ENCODE measurements around the gene YPEL4.

Gene YPEL4

DNA sequence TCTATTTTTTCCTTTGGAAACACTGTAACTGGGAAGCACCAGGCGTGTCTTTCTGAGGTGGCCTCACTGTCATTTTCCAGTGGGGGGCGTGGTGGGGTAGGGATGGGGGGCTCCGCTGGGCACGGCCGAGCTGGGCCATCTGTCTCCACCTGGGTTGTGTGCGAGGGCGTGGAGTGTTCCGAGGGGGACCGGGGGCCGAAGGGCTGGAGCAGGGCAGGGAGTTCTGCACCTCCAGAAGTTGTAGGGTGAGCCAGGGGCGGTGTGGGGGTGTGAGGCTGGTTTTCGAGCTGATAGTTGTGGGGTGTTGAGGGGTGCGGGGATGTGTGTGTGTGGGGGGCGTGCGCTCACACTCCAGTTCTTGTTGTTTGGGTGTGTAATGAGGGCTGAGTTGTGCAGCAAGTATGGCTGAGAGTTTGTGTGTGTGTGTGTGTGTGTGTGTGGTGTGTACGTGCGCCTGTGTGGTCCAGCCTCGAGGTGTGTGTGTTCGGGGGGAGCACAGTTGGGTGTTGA lies 10.8 kb downstream of the YPEL4 start:
- H3K4me2 ChIP-seq (ENCODE audit: low read length): no peak overlapping the region
- H3F3A ChIP-seq (ENCODE audit: control insufficient read depth, insufficient read depth): no peaks in the 10 kb centered on the region
- no peaks in the 10 kb centered on the region for H3K79me2 ChIP-seq (ENCODE audit: control insufficient read depth, low read length)
- no peaks in the 10 kb centered on the region for H4K20me1 ChIP-seq (ENCODE audit: control insufficient read depth, insufficient read depth, low read depth, low read length)
- no peaks in the 10 kb centered on the region for H3K36me3 ChIP-seq (ENCODE audit: control insufficient read depth, low read length)
- TF ChIP-seq, protein P1, sequence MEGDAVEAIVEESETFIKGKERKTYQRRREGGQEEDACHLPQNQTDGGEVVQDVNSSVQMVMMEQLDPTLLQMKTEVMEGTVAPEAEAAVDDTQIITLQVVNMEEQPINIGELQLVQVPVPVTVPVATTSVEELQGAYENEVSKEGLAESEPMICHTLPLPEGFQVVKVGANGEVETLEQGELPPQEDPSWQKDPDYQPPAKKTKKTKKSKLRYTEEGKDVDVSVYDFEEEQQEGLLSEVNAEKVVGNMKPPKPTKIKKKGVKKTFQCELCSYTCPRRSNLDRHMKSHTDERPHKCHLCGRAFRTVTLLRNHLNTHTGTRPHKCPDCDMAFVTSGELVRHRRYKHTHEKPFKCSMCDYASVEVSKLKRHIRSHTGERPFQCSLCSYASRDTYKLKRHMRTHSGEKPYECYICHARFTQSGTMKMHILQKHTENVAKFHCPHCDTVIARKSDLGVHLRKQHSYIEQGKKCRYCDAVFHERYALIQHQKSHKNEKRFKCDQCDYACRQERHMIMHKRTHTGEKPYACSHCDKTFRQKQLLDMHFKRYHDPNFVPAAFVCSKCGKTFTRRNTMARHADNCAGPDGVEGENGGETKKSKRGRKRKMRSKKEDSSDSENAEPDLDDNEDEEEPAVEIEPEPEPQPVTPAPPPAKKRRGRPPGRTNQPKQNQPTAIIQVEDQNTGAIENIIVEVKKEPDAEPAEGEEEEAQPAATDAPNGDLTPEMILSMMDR (IDR thresholded peaks at IDR 0.05; ENCODE audit: low read depth, low read length, poor library complexity, severe bottlenecking): no peak
- no peak for TF ChIP-seq EZH2phosphoT487 (IDR thresholded peaks at IDR 0.05; ENCODE audit: borderline replicate concordance, low read length)
- H3K4me1 ChIP-seq (ENCODE audit: control insufficient read depth, low read length): no peaks in the 10 kb centered on the region
- no peak overlapping the region for H3K27ac ChIP-seq (ENCODE audit: low read depth, low read length)
- no peaks in the 10 kb centered on the region for H3K9me2 ChIP-seq (replicated peaks; ENCODE audit: control insufficient read depth, low read length)
- H3K4me3 ChIP-seq (ENCODE audit: low read length): no peak overlapping the region
- peaks cover 30% of the 10 kb centered on the region for H3K27me3 ChIP-seq (ENCODE audit: control insufficient read depth, low read length)
- H3K9me3 ChIP-seq (ENCODE audit: control insufficient read depth, insufficient read depth, low read length): no peaks in the 10 kb centered on the region

DNA sequence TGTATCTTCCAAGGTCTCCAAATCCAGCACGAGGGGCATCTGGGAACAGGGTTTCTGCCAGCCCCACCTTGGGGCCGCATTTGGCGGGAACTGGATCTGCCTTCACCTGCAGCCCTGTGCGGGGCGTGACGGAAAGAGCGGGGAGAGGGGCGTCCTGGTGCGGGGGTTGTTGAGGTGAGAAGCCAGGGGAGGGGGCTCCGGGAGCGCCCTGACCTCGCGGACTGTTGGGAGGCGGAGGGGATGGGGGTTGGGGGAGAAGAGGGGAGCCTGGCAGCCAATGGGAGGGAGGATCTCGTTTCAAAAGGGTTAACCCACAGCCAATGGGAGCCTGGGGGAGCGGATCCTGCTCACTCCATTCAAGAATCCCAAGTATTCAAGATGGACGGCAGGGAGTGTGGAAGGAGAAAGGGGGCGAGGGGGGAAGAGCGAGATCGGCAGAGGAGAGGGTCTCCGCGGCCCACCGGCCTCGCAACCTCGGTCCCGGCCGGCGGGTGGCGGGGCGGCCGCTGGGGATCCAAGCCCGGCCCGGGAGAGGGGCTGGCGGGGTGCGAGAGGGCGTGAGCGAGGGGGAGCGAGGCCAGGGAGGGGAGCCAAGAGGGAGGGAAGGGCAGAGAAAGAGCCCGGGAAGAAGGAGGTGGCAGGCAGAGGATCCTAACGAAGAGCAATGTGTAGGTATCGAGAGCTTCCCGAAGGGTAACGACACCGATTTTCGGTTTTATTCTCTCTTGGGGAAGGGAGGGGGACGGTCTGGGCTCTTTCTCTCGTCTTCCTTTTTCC lies 11.5 kb downstream of the YPEL4 start:
- Histone ChIP-seq H3K36me3 (ENCODE audit: control insufficient read depth, low read length) (no peaks in the 10 kb centered on the region), H3K4me1 (ENCODE audit: control insufficient read depth, low read length) (no peaks in the 10 kb centered on the region), H3K27me3 (ENCODE audit: control insufficient read depth, low read length) (peaks cover 30% of the 10 kb centered on the region), H3K4me3 (ENCODE audit: low read length) (no peak overlapping the region), H3K4me2 (ENCODE audit: low read length) (no peak overlapping the region), H3K27ac (ENCODE audit: low read depth, low read length) (no peak overlapping the region), H4K20me1 (ENCODE audit: control insufficient read depth, insufficient read depth, low read depth, low read length) (no peaks in the 10 kb centered on the region), H3K79me2 (ENCODE audit: control insufficient read depth, low read length) (no peaks in the 10 kb centered on the region), H3F3A (ENCODE audit: control insufficient read depth, insufficient read depth) (no peaks in the 10 kb centered on the region), H3K9me2 (replicated peaks; ENCODE audit: control insufficient read depth, low read length) (no peaks in the 10 kb centered on the region), H3K9me3 (ENCODE audit: control insufficient read depth, insufficient read depth, low read length) (no peaks in the 10 kb centered on the region)
- TF ChIP-seq, protein P1 (IDR thresholded peaks at IDR 0.05; ENCODE audit: low read depth, low read length, poor library complexity, severe bottlenecking): no peak
- TF ChIP-seq EZH2phosphoT487 (IDR thresholded peaks at IDR 0.05; ENCODE audit: borderline replicate concordance, low read length): no peak

DNA sequence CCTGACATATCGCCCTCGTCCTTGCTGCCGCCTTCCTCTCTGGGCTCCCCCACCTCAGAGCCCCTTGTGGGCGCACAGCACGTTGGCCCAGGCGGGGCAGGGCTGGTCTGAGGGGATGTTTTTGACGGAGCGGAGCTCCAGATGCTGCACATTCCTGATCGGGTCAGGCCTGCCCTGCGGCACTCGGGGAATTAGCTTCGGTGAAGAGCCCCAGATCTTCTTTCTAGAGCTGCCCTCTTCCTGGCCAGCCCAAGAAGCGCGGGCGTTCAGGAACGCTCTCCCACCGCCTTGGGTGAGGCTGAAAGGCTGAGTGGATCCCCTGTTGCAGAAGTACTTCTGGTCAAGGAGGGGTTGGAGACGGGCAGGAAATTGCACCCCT lies 12.1 kb downstream of the YPEL4 start:
- Histone ChIP-seq H3K79me2 (ENCODE audit: control insufficient read depth, low read length) (no peaks in the 10 kb centered on the region), H3K27me3 (ENCODE audit: control insufficient read depth, low read length) (peaks cover 30% of the 10 kb centered on the region), H3K9me2 (replicated peaks; ENCODE audit: control insufficient read depth, low read length) (no peaks in the 10 kb centered on the region), H3K9me3 (ENCODE audit: control insufficient read depth, insufficient read depth, low read length) (no peaks in the 10 kb centered on the region), H3K4me1 (ENCODE audit: control insufficient read depth, low read length) (no peaks in the 10 kb centered on the region), H3F3A (ENCODE audit: control insufficient read depth, insufficient read depth) (no peaks in the 10 kb centered on the region), H3K4me3 (ENCODE audit: low read length) (no peak overlapping the region), H3K27ac (ENCODE audit: low read depth, low read length) (no peak overlapping the region), H3K36me3 (ENCODE audit: control insufficient read depth, low read length) (no peaks in the 10 kb centered on the region), H3K4me2 (ENCODE audit: low read length) (no peak overlapping the region), H4K20me1 (ENCODE audit: control insufficient read depth, insufficient read depth, low read depth, low read length) (no peaks in the 10 kb centered on the region)
- no peak for TF ChIP-seq EZH2phosphoT487 (IDR thresholded peaks at IDR 0.05; ENCODE audit: borderline replicate concordance, low read length)
- TF ChIP-seq, protein P1 (IDR thresholded peaks at IDR 0.05; ENCODE audit: low read depth, low read length, poor library complexity, severe bottlenecking): no peak
